Large intestine (tissue), 3 donors: ENCODE measurements around the gene ACSF3. TPM values are rescaled to one million over a fixed set of nuclear protein-coding genes. Genes with fewer than 3 reads are reported as not detected.
A peak's percentile ranks its signal among the peaks of the same experiment; 100 is the strongest.
"Not testable (repeated sequence)": the region's sequence is repeated elsewhere in the genome, so short reads cannot be mapped to it uniquely, and the experiment has no call there.

Experiments used
- DNase-seq, 2 donors: peaks; one replicate each; pipeline versions ENCODE4 v3.0.0 to v3.0.0-alpha.2; 2013
- H3K27ac ChIP-seq: one replicate; pipeline ENCODE4 v1.5.1; 2013; ENCODE audit warnings: low read length
- H3K27me3 ChIP-seq: 2 replicates; pipeline ENCODE4 v1.6.1; 2013; ENCODE audit warnings: low read length; ENCODE audit not compliant: control insufficient read depth, insufficient read depth
- H3K36me3 ChIP-seq: 2 replicates; pipeline ENCODE4 v1.6.1; 2013; ENCODE audit warnings: low read length; ENCODE audit not compliant: control insufficient read depth, insufficient read depth
- H3K4me1 ChIP-seq: one replicate; pipeline ENCODE4 v1.6.1; 2013; ENCODE audit warnings: low read length; ENCODE audit not compliant: control insufficient read depth, insufficient read depth
- H3K4me3 ChIP-seq: one replicate; pipeline ENCODE4 v1.5.1; 2013; ENCODE audit warnings: low read length
- H3K9me3 ChIP-seq: one replicate; pipeline ENCODE4 v1.6.1; 2013; ENCODE audit warnings: mild to moderate bottlenecking, low read depth, low read length, moderate library complexity; ENCODE audit not compliant: control insufficient read depth
- WGBS: methylation state at CpG from one replicate; pipeline ENCODE4 v1.1.5; 2013; ENCODE audit warnings: low lambda C conversion rate; ENCODE audit not compliant: insufficient coverage; 5-methylcytosine and 5-hydroxymethylcytosine counted together
- polyA plus RNA-seq: library from polyadenylated mRNA; unstranded; fragments of 120-200 nt; gene quantifications from one replicate; pipeline ENCODE4 v1.2.1, GENCODE V29; 2013

Gene ACSF3
- polyA plus RNA-seq, 1 donor, result 30.8 TPM

DNA sequence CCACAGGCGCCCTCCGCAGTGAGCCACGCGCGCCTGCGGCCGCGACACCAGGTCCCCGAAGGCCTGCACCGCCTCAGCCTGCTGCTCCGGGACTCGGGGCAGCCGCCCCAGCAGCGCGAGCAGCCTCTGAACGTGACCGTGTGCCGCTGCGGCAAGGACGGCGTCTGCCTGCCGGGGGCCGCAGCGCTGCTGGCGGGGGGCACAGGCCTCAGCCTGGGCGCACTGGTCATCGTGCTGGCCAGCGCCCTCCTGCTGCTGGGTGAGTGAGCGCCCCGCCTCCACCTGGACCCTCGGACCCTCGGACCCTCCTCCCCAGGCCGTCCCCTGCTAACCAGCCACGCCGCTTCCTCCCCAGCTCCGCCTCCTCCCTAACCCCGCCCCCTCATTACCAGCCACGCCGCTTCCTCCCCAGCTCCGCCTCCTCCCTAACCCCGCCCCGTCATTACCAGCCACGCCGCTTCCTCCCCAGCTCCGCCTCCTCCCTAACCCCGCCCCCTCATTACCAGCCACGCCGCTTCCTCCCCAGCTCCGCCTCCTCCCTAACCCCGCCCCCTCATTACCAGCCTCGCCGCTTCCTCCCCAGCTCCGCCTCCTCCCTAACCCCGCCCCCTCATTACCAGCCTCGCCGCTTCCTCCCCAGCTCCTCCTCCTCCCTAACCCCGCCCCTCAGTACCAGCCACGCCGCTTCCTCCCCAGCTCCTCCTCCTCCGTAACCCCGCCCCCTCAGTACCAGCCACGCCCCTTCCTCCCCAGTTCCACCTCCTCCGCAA is 98.7 kb downstream of the ACSF3 start:
- H3K36me3 ChIP-seq, H3K27ac ChIP-seq, H3K27me3 ChIP-seq, H3K4me3 ChIP-seq, H3K9me3 ChIP-seq, H3K4me1 ChIP-seq: not testable (repeated sequence)
- WGBS, result 13% methylated on average over 6 of the region's 63 CpGs
- peak; percentile 55 to 59 for DNase-seq

DNA sequence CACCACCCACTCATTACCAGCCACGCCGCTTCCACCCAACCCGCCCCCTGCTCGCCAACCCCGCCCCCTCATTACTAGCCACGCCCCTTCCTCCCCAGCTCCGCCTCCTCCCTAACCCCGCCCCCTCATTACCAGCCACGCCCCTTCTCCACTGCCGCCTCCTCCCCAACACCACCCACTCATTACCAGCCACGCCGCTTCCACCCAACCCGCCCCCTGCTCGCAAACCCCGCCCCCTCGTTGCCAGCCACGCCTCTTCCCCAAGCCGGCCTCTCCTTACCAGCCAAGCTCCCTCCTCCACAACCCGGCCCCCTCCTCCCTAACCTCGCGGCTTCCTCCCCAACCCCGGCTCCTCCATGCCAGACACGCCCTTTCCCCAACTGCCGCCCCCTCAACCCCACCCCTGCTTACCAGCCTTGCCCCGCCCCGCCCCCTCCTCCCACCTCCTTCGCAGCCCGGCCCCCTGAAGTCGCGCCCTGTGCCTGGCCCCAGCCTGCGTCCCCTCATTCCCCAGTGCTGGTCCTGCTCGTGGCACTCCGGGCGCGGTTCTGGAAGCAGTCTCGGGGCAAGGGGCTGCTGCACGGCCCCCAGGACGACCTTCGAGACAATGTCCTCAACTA is 99.4 kb downstream of the ACSF3 start:
- peak in 1 of 2 donors; percentile 50 for DNase-seq
- Histone ChIP-seq H3K9me3 (peaks cover 6% of the 10 kb centered on the region), H3K4me3 (no peak overlapping the region), H3K27ac (no peak overlapping the region), H3K4me1 (peaks cover 4% of the 10 kb centered on the region), H3K36me3 (no peaks in the 10 kb centered on the region), H3K27me3 (peaks cover 8% of the 10 kb centered on the region)
- no CpG with 5 or more reads among the region's 39 CpGs for WGBS

DNA sequence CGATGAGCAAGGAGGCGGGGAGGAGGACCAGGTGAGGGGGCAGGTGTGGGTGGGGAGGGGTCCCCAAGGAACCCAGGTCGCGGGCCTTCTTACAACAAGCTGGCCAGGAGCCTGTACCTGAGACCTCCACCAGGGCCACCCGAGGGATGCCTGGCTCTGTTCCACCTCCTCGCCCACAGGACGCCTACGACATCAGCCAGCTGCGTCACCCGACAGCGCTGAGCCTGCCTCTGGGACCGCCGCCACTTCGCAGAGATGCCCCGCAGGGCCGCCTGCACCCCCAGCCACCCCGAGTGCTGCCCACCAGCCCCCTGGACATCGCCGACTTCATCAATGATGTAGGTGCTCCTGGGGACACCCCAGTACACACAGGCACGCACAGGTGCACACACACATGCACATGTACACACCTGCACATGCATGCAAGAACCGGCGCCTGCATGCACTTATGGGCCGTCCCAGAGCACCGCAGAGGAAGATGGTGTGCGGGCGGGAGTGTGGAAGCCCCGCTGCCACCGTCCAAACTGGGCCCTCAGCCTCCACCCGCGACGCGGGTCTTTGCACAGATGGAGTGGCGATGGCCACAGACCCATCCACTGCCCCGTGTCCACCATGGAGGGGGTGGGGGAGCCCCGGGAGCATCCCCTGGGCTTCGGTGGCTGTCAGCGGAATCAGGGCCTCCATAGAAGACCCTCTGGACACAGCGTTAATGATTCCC is 100.1 kb downstream of the ACSF3 start:
- Histone ChIP-seq H3K27ac (no peak overlapping the region), H3K4me3 (no peak overlapping the region), H3K9me3 (peaks cover 6% of the 10 kb centered on the region), H3K4me1 (peaks cover 4% of the 10 kb centered on the region), H3K27me3 (peaks cover 12% of the 10 kb centered on the region), H3K36me3 (no peaks in the 10 kb centered on the region)
- WGBS, result no CpG with 5 or more reads among the region's 38 CpGs
- no peak for DNase-seq

DNA sequence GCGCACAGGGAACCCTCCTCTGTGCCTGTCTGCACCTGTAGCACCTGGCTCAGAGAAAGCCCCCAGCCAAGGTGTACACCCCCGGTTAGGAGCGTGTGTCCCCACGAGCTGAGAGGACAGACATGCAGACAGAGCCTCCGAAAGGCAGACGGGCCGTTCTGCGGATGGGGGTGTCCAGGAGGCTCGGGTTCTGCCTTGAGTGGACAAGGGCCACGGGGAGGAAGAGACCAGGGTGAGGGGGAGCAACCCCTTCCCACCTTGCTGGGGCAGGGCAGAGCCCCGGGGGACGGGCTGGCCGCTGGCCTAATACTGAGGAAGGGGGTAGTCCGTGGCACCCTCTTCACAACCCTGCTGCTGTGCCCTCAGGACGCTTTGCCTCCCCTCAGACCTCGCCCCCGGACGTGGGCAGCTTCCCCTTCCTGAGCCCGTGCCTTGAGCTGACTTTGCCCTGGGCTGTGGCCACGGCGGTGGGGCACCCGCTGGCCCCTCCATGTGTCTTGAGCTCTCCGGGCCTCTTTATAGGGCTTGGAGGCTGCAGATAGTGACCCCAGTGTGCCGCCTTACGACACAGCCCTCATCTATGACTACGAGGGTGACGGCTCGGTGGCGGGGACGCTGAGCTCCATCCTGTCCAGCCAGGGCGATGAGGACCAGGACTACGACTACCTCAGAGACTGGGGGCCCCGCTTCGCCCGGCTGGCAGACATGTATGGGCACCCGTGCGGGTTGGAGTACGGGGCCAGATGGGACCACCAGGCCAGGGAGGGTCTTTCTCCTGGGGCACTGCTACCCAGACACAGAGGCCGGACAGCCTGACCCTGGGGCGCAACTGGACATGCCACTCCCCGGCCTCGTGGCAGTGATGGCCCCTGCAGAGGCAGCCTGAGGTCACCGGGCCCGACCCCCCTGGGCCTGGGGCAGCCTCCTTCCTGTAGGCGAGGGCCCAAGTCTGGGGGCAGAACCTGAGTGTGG is 101.0 kb downstream of the ACSF3 start:
- no CpG with 5 or more reads among the region's 45 CpGs for WGBS
- peaks cover 4% of the 10 kb centered on the region for H3K4me1 ChIP-seq
- peaks cover 6% of the 10 kb centered on the region for H3K9me3 ChIP-seq
- no peak overlapping the region for H3K4me3 ChIP-seq
- H3K27me3 ChIP-seq, result peaks cover 21% of the 10 kb centered on the region
- H3K36me3 ChIP-seq, result no peaks in the 10 kb centered on the region
- H3K27ac ChIP-seq, result no peak overlapping the region
- peak; percentile 50 to 57 for DNase-seq

DNA sequence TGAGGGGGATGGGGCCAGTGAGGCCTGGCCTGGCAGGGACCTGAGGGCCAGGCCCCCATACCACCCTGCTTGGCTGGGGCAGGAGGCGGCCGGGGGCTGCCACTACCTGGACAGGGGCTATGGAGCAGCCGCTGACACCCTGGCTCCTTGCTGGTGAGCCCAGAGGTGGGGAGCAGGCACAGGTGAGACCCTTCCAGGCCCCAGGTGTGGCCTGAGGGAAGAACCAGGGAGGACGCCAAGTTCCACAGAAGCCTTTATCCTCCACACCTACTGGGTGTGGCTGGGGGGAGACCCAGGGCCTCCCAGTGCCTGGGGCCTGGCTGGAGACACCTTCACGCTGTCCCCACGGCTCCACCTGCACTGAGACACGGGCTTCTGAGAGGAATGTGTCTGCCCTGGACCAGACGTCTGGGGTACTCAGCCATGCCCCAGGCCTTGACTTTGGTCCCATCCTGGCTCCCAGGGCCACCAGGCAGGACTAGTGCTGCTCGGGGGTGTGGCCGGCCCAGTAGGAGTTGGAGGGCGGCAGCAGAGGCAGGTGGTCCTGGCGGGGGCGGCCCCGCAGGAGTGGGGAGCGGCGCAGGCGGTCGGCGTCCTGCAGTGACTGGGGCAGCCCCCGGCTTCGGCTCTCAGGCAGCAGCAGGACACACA is 102.0 kb downstream of the ACSF3 start:
- Histone ChIP-seq H3K9me3 (peaks cover 9% of the 10 kb centered on the region), H3K27me3 (peaks cover 31% of the 10 kb centered on the region), H3K27ac (no peak overlapping the region), H3K36me3 (no peaks in the 10 kb centered on the region), H3K4me1 (peaks cover 12% of the 10 kb centered on the region), H3K4me3 (no peak overlapping the region)
- WGBS, result no CpG with 5 or more reads among the region's 21 CpGs
- no peak for DNase-seq

DNA sequence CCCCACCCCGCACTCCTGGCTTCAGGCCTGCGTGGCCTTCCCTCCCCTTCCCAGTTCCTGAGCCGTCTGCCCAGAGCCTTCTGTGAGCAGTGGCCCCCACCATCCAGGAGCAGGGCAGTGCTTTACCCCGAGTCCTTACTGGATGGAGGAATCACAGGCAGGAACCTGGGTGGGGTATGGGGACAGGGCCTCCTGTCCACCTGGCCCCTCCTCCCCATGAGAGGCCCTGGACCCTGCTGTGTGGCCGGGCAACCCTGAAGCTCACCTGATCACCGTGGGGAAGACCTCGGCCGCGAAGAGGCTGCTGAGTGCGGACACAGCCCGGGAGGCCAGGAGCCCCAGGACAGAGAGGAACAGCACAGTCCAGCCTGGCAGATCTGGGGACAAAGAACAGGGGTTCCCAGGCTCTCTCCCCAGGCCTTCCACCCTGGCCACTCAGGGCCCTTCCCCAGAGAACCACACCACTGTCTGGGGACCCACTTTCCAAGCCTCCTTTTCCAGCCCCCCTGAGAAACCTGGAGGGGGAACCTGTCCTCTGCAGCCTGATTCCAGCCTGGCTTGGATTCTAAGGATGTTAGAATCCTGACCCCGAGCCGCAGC is 103.5 kb downstream of the ACSF3 start:
- peaks cover 13% of the 10 kb centered on the region for H3K4me1 ChIP-seq
- no peaks in the 10 kb centered on the region for H3K36me3 ChIP-seq
- WGBS, result 100% methylated on average over 1 of the region's 13 CpGs
- no peak overlapping the region for H3K4me3 ChIP-seq
- peaks cover 28% of the 10 kb centered on the region for H3K27me3 ChIP-seq
- no peak for DNase-seq
- H3K27ac ChIP-seq, result no peak overlapping the region
- H3K9me3 ChIP-seq, result peaks cover 9% of the 10 kb centered on the region

DNA sequence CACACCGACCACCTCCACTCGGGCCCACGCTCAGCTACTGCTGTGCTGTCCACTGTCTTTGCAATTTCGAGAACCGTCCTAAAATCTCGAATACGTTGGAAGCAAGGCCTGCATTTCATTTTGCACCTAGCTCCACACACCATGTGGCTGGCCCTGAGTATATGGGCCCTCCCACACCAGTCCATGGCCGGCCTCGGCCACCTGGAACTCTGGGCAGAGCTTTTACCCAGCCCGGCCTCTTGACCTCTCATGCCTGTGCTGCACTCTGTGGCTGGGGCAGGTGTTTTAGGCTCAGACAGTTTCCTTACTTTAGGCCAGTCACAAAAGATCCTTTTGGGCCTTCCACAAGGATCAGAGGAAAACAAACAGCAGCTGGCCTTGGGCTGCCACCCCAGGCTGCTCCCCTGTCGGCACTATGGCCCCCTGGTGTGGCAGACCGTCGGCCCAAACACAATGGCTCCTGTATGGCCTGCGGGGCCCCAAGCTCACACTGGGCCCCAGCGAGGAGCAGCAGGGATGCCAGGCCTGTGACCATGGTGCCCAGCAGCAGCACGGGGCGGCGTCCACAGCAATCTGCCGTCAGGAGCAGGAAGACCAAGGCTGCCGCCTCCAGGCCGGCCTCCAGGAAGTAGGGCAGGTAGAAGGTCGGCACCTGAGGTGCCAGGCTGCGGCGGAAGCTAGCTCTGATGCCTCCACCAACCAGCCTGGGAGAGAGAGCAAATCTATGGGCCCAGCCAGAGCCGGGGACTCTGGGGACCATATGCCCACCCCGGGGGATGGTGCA is 104.2 kb downstream of the ACSF3 start:
- DNase-seq, result no peak
- Histone ChIP-seq H3K4me3 (no peak overlapping the region), H3K27ac (no peak overlapping the region), H3K4me1 (peaks cover 13% of the 10 kb centered on the region), H3K27me3 (peaks cover 35% of the 10 kb centered on the region), H3K9me3 (peaks cover 6% of the 10 kb centered on the region), H3K36me3 (no peaks in the 10 kb centered on the region)
- no CpG with 5 or more reads among the region's 26 CpGs for WGBS

DNA sequence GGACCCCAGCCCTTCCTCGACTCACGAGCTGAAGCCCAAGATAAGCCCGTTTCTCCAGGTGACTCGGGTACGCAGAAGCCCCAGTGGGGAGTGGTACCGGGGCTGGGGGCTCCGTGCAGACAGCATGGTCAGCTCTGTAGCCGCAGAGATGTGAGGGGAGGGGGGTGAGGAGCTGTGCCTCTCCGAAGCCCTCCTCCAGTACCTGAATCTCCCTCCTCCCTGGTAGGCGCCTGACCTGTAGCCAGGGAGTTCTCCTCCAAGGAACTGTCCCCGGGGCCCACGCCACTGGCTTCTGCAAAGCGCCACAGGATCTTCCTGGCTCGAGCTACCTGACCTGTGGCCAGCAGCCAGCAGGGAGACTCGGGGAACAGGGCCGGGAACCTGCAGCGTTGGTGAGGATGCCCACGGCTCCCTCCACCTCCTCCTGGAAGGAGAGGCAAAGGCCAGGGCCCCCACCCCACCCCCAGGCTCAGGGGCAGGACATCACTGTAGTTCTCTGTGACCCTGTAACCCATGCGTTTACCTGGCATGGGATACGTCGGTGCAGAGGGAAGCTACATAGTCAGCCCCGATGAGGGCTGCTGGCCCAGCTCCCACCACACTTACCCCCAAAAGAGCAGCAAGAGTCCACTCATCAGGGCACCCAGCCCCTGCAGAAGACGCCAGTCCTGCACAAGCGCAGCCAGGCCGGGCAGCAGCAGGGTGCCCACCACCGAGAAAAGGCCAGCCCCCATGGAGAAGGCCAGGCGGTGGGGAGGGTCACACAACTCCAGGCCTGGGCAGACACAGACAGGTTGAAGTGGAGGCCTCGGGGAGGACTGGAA is 105.0 kb downstream of the ACSF3 start:
- no CpG with 5 or more reads among the region's 28 CpGs for WGBS
- H3K9me3 ChIP-seq, result peaks cover 4% of the 10 kb centered on the region
- H3K4me3 ChIP-seq, result no peak overlapping the region
- no peak overlapping the region for H3K27ac ChIP-seq
- no peaks in the 10 kb centered on the region for H3K36me3 ChIP-seq
- no peak for DNase-seq
- H3K4me1 ChIP-seq, result peaks cover 13% of the 10 kb centered on the region
- H3K27me3 ChIP-seq, result peaks cover 42% of the 10 kb centered on the region
